Measurements from ENCODE around the gene ARHGAP4. TPM values are rescaled to one million over a fixed set of nuclear protein-coding genes. Genes with fewer than 3 reads are reported as not detected.

The ARHGAP4 gene
- polyA plus RNA-seq, 3 donors: 51.5 to 508 (median 64.4) TPM

DNA sequence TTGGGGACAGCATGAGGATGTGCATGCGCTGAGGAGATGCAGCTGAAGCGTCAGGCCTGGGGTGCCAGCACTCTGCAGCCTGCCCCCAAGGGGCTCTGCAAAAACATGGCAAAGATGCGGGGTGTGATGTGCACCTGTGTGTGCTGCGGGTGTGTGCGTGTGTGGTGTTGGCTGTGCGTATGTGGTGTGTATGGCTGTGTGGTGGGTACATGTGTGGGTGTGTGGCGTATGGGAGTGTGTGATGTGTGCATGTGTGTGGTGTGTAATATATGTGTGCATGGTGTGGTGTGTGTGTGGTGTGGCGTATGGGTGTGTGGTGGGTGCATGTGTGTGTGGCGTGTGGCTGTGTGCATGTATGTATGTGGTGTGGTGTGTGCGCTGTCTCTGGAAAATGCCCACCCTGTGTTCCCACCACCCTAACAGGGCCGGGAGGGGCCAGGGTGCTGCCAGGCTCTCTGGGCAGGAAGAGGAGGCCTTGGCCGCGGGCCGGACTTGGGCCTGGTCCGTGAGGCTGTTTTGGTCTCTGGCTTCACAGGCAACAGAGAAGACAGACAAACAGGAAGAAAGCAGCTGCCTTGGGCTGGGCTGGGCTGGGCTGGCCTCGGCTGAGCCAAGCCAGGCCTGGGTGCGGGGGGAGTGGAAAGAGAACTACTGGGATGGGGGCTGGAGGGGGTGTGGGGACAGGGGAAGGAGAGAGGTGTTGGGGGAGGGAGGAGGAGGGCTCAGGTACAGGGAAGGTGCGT, 22.7 kb downstream of the ARHGAP4 start:
- peak in 1 of 3 donors; percentile 15 for DNase-seq
- no peak overlapping the region for H2AFZ ChIP-seq (ENCODE audit: insufficient read depth, low read depth, low read length, poor library complexity, severe bottlenecking)

GRCh38 chrX:153902385-153902784, 23.7 kb downstream of the ARHGAP4 start:
- Histone ChIP-seq H3K4me2 (replicated peaks; ENCODE audit: extremely low read depth, low read length, poor library complexity, severe bottlenecking) (peak overlapping the region; percentile 12), H3K27me3 (ENCODE audit: control insufficient read depth in 2 of 2, insufficient read depth in 2 of 2, low read length in 2 of 2) (peaks cover 0 to 2% of the 10 kb centered on the region in 2 donors), H3K4me1 (ENCODE audit: control insufficient read depth in 1 of 2, insufficient read depth in 2 of 2, low read length in 2 of 2) (peaks cover 53 to 55% of the 10 kb centered on the region in 2 donors), H3K27ac (ENCODE audit: low read depth in 1 of 2, low read length in 2 of 2) (no peak overlapping the region), H3K79me2 (ENCODE audit: insufficient read depth, low read length) (no peaks in the 10 kb centered on the region), H3K9me3 (replicated peaks in 1 of 2; ENCODE audit: control insufficient read depth in 1 of 2, insufficient read depth in 1 of 2, low read length in 2 of 2) (no peaks in the 10 kb centered on the region), H2AFZ (ENCODE audit: insufficient read depth, low read depth, low read length, poor library complexity, severe bottlenecking) (no peak overlapping the region), H3K36me3 (replicated peaks in 1 of 2; ENCODE audit: control insufficient read depth in 1 of 2, insufficient read depth in 2 of 2, low read length in 2 of 2) (peaks cover 0 to under 1% of the 10 kb centered on the region in 2 donors), H3K4me3 (replicated peaks in 1 of 3; ENCODE audit: low read depth in 2 of 3, low read length in 3 of 3) (no peak overlapping the region), H3K9ac (ENCODE audit: insufficient read depth, low read length, poor library complexity, severe bottlenecking) (no peak overlapping the region), H4K20me1 (ENCODE audit: insufficient read depth, low read length) (peaks cover 16% of the 10 kb centered on the region)
- DNase-seq: no peak
- WGBS (ENCODE audit: insufficient coverage): 40% methylated on average over 1 of the region's 10 CpGs
- H3K9me3 Mint-ChIP-seq: peaks cover 0 to 6% (median under 1%) of the 10 kb centered on the region in 7 donors
- H3K4me3 Mint-ChIP-seq: no peak overlapping the region
- peaks cover 53% of the 10 kb centered on the region for H3K4me1 Mint-ChIP-seq
- H3K36me3 Mint-ChIP-seq: no peaks in the 10 kb centered on the region
- no peak for TF ChIP-seq CTCF (IDR thresholded peaks at IDR 0.05)
- H3K27me3 Mint-ChIP-seq (ENCODE audit: low read depth in 3 of 3): peaks cover 0 to 48% (median 3%) of the 10 kb centered on the region in 3 donors
- H3K27ac Mint-ChIP-seq: peak overlapping the region in 1 of 7 donors; percentile 40
- intact Hi-C loops (cut with micrococcal nuclease): no loop called here

More for the DNA sequence above, 22.7 kb downstream of the ARHGAP4 start:
- intact Hi-C loops (cut with micrococcal nuclease): no loop called here
- WGBS (ENCODE audit: insufficient coverage): 40% methylated on average over 7 of the region's 18 CpGs
- Histone ChIP-seq H3K9ac (ENCODE audit: insufficient read depth, low read length, poor library complexity, severe bottlenecking) (no peak overlapping the region), H3K27ac (ENCODE audit: low read depth in 1 of 2, low read length in 2 of 2) (peak overlapping the region; percentile 41 to 46), H3K4me2 (replicated peaks; ENCODE audit: extremely low read depth, low read length, poor library complexity, severe bottlenecking) (peak overlapping the region; percentile 58), H3K4me1 (ENCODE audit: control insufficient read depth in 1 of 2, insufficient read depth in 2 of 2, low read length in 2 of 2) (peaks cover 53 to 55% of the 10 kb centered on the region in 2 donors), H3K27me3 (ENCODE audit: control insufficient read depth in 2 of 2, insufficient read depth in 2 of 2, low read length in 2 of 2) (no peaks in the 10 kb centered on the region), H3K79me2 (ENCODE audit: insufficient read depth, low read length) (no peaks in the 10 kb centered on the region), H4K20me1 (ENCODE audit: insufficient read depth, low read length) (peaks cover 24% of the 10 kb centered on the region), H3K4me3 (replicated peaks in 1 of 3; ENCODE audit: low read depth in 2 of 3, low read length in 3 of 3) (peak overlapping the region in 1 of 3 experiments; percentile 50), H3K9me3 (replicated peaks in 1 of 2; ENCODE audit: control insufficient read depth in 1 of 2, insufficient read depth in 1 of 2, low read length in 2 of 2) (no peaks in the 10 kb centered on the region), H3K36me3 (replicated peaks in 1 of 2; ENCODE audit: control insufficient read depth in 1 of 2, insufficient read depth in 2 of 2, low read length in 2 of 2) (peaks cover 7 to 9% of the 10 kb centered on the region in 2 donors)
- no peak for TF ChIP-seq CTCF (IDR thresholded peaks at IDR 0.05)
- Mint-ChIP-seq H3K36me3 (peaks cover 3 to 8% of the 10 kb centered on the region in 2 donors), H3K9me3 (peaks cover 0 to 8% (median 1%) of the 10 kb centered on the region in 7 donors), H3K4me3 (peak overlapping the region; percentile 41 to 72), H3K27ac (peak overlapping the region; percentile 16 to 88 (median 46)), H3K27me3 (ENCODE audit: low read depth in 3 of 3) (peaks cover 0 to 49% (median 3%) of the 10 kb centered on the region in 3 donors), H3K4me1 (peaks cover 53% of the 10 kb centered on the region)
